ENCODE results near the gene CDCP2. TPM values are rescaled to one million over a fixed set of nuclear protein-coding genes. Genes with fewer than 3 reads are reported as not detected.

Gene CDCP2
- total RNA-seq, 1 donor from 2014 or later, result 0.10 TPM

DNA sequence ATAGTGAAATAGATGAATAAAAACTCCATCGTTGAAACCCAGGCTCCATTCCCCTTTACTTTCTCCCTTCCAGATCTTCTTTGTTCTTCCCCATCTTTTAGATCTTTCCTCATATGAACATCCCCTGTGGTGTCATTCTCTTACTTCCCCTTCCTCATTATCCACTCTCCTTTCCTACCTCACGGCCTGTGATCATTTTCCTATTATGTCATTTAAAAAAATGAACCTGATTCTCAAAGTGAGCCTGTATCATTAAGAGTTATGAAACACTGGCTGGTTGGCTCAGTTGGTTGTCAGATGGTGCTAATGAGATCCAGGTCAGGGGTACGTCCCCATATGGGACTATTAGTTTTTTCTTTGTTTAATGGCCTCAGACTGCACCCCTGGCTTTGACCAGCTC, 61.1 kb downstream of the CDCP2 start:
- no peak for DNase-seq

DNA sequence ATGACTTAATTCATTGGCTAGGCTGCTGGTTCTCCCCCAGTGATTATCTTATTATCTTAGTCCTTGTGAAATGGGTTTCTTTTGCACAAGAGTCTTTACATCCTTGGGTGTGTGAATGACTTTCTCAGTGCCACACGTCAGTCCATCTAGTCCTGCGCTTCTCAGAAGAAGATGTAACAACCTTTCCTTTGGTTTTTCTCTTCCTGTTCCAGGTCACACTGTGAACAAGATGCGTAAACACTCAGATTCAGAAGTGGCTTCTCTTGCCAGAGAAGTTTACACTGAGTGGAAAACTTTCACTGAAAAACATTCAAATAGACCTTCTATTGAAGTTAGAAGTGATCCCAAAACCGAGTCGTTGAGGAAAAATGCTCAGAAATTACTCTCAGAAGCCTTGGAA, 64.4 kb downstream of the CDCP2 start:
- DNase-seq, result no peak

DNA sequence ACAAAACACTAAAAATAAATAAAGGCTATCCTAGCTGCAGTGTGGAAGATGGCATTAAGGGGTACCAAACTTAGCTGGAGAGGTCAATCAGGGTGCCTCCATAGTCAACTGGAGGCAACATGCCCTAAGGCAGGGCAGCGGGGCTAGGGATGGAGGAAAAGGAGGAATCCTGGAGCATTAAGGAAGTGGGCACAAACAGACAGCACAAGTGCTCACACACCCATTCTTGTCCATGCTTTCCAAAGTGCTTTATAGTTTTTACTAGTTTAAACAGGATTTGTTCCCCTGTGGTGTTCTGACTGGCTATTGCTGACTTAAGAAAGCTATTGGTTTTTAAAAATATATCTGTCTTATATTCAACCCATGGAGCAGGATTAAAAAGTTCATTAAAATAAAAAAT, 66.0 kb downstream of the CDCP2 start:
- DNase-seq, result no peak

DNA sequence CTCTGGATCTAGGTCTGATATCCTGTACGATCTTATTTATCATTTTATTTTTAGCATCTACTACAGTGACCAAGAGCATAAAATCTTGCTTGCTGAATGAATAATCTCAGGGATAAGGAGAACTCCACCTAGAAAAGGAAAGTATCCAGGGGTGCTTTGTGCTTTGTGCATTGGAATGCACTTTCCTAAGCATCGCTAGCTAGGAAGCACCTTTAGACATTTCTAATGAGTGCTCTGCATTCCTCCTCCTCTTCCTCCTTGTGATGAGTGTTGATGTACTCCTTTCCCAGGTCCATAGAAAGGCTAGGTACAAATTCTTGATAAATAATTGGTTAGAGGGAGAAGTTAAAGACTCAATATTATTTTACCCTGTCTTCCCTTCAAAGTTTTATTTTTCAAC, 68.0 kb downstream of the CDCP2 start:
- no peak for DNase-seq

Small RNAs within 50 kb of the gene (small RNA-seq; reads per million reads assigned to genes)
- gene AL353898.1 (ENCODE audit: low replicate concordance) (not detected), gene AL353898.2 (ENCODE audit: low replicate concordance) (not detected)

Other genes with a start within 250 kb of the CDCP2 start
- 11.1 TPM for gene IFT25, start 207.3 kb downstream of the CDCP2 start, total RNA-seq
- gene LRRC42, start 206.7 kb downstream of the CDCP2 start, total RNA-seq, result 8.0 TPM
- gene LDLRAD1, start 134.8 kb downstream of the CDCP2 start, total RNA-seq, result not detected
- gene TMEM59, start 99.8 kb downstream of the CDCP2 start, total RNA-seq, result 161 TPM
- gene TCEANC2, start 99.4 kb downstream of the CDCP2 start, total RNA-seq, result 4.8 TPM
- 6.1 TPM for gene CYB5RL, start 47.0 kb upstream of the CDCP2 start, total RNA-seq
- gene MRPL37, start 47.2 kb upstream of the CDCP2 start, total RNA-seq, result 34.7 TPM

All from tongue (tissue), 3 donors.